Activated CD8-positive, alpha-beta T cell treated with anti-CD3 and anti-CD28 coated beads for 36 hours (primary cell): Measurements from ENCODE around the gene ARSI. TPM values are rescaled to one million over a fixed set of nuclear protein-coding genes. Genes with fewer than 3 reads are reported as not detected.
"Not testable (repeated sequence)": the region's sequence is repeated elsewhere in the genome, so short reads cannot be mapped to it uniquely, and the experiment has no call there.

Source experiments
- ATAC-seq: fragments of 200-7000 bp; cut with Tn5 transposase; one replicate; pipeline ENCODE4 v1.10.0; 2021; ENCODE audit warnings: mild to moderate bottlenecking, moderate library complexity
- CTCF ChIA-PET: fragments of 350-600 bp; sonication (Branson Sonifier 250); formaldehyde crosslinking; loops from one replicate; lab custom pipeline; 2021; ENCODE audit warnings: antibody characterized with exemption; lab: Charles Lee
- POLR2A ChIA-PET: fragments of 350-600 bp; sonication (Branson Sonifier 250); formaldehyde crosslinking; loops from one replicate; lab custom pipeline; 2021; ENCODE audit warnings: antibody characterized with exemption; lab: Charles Lee
- DNase-seq: peaks from one replicate; pipeline ENCODE4 v3.0.0-alpha.2; 2020
- H3K27ac Mint-ChIP-seq: one replicate; pipeline ENCODE4 v1.8.0; 2021; ENCODE audit warnings: mild to moderate bottlenecking, mixed read lengths
- H3K27me3 Mint-ChIP-seq: one replicate; pipeline ENCODE4 v1.8.0; 2021; ENCODE audit warnings: mixed read lengths
- H3K36me3 Mint-ChIP-seq: one replicate; pipeline ENCODE4 v1.8.0; 2021; ENCODE audit warnings: low read depth, mixed read lengths
- H3K4me1 Mint-ChIP-seq: one replicate; pipeline ENCODE4 v1.8.0; 2021; ENCODE audit warnings: low read depth, mixed read lengths
- H3K4me3 Mint-ChIP-seq: one replicate; pipeline ENCODE4 v1.8.0; 2021; ENCODE audit warnings: mild to moderate bottlenecking, moderate library complexity, mixed read lengths
- H3K9me3 Mint-ChIP-seq: one replicate; pipeline ENCODE4 v1.8.0; 2021; ENCODE audit warnings: mixed read lengths
- intact Hi-C: fragments of 100-400 bp; cut with micrococcal nuclease; formaldehyde crosslinking; loops from one replicate; pipeline ENCODE4 v1.10.0; 2022
- total RNA-seq, 2 experiments: library from RNA; stranded (reverse); gene quantifications; one replicate each; pipeline ENCODE4 v1.2.3, GENCODE V29; 2021
- TF ChIP-seq, protein P1 (sequence below): fragments of 200-600 bp; IDR thresholded peaks from one replicate; pipeline ENCODE4 v1.8.0; 2022; ENCODE audit warnings: antibody characterized with exemption, mild to moderate bottlenecking

Gene ARSI
- total RNA-seq, 2 experiments from 2014 or later, result not detected

DNA sequence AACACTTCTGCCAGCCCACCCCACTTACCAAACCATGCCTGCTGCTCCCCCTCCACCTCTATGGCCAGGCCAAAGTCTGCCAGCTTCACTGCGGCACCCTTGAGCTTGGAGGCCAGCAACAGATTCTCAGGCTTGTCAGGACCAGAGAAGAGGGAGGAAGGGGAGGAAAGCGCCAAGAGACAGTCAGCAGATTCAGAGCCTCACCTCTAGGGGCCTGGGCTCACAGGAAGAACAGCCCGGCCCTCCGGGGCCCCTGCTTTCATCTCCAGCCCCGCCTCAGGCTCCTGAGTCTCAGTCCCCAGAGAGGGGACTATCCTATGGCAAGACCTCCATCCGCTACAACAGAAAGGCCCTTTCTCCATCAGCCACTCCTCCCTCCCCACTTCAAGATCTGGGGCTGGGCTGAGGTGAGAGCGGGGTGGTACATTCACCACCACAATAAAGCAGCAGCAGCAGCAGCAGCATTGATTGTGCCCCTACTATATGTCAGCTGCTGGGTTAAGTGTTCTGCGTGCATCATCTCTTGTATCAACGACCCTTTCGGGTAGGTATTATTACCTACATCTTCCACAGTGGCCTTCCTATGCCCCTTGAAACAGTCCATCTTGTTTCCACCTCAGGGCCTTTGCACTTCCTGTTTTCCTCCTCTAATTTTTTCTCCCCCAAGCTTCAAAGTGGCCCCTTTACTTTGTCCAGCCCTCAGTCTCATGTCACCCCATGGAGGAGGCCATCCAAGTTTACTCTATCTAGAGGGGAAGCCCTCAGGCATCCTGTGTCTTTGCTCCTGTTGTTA is 49.1 kb downstream of the ARSI start:
- CTCF ChIA-PET, result no interaction called here
- Mint-ChIP-seq H3K9me3 (no peaks in the 10 kb centered on the region), H3K4me1 (no peaks in the 10 kb centered on the region), H3K4me3 (no peak overlapping the region), H3K27me3 (no peaks in the 10 kb centered on the region), H3K27ac (peak overlapping the region; percentile 16), H3K36me3 (no peaks in the 10 kb centered on the region)
- POLR2A ChIA-PET, result no interaction called here
- intact Hi-C loops, result no loop called here
- no peak for DNase-seq
- ATAC-seq, result no peak
- TF ChIP-seq, protein P1, sequence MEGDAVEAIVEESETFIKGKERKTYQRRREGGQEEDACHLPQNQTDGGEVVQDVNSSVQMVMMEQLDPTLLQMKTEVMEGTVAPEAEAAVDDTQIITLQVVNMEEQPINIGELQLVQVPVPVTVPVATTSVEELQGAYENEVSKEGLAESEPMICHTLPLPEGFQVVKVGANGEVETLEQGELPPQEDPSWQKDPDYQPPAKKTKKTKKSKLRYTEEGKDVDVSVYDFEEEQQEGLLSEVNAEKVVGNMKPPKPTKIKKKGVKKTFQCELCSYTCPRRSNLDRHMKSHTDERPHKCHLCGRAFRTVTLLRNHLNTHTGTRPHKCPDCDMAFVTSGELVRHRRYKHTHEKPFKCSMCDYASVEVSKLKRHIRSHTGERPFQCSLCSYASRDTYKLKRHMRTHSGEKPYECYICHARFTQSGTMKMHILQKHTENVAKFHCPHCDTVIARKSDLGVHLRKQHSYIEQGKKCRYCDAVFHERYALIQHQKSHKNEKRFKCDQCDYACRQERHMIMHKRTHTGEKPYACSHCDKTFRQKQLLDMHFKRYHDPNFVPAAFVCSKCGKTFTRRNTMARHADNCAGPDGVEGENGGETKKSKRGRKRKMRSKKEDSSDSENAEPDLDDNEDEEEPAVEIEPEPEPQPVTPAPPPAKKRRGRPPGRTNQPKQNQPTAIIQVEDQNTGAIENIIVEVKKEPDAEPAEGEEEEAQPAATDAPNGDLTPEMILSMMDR, result no peak

DNA sequence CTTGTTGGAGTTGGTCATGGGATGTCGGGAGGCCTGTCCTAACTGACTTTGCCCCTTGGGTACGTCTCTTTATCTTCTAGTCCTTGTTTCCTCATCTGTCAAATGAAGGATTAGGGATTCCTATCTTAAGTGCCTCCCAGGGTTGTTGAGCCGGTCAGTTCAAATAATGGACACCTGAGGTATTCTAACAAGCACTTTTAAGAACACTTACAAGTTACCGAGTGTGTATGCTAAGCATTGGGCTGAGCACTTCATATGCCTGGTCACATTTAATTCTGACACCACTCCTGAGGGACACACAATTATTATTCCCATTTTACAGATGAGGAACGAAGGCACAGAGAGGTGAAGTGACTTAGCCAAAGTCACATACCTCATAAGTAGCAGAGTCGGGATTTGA is 50.2 kb downstream of the ARSI start:
- ChIA-PET CTCF (no interaction called here), POLR2A (interaction anchor here (1.3 kb wide), 1 partner anchor 9 kb away, joined by 4 read pairs; no protein-coding TSS in a partner anchor)
- H3K27ac Mint-ChIP-seq, result no peak overlapping the region
- no peak for ATAC-seq
- no peaks in the 10 kb centered on the region for H3K27me3 Mint-ChIP-seq
- no peaks in the 10 kb centered on the region for H3K4me1 Mint-ChIP-seq
- H3K36me3 Mint-ChIP-seq, result no peaks in the 10 kb centered on the region
- no peak overlapping the region for H3K4me3 Mint-ChIP-seq
- no peaks in the 10 kb centered on the region for H3K9me3 Mint-ChIP-seq
- intact Hi-C loops, result no loop called here
- DNase-seq, result no peak
- TF ChIP-seq, protein P1, result no peak

DNA sequence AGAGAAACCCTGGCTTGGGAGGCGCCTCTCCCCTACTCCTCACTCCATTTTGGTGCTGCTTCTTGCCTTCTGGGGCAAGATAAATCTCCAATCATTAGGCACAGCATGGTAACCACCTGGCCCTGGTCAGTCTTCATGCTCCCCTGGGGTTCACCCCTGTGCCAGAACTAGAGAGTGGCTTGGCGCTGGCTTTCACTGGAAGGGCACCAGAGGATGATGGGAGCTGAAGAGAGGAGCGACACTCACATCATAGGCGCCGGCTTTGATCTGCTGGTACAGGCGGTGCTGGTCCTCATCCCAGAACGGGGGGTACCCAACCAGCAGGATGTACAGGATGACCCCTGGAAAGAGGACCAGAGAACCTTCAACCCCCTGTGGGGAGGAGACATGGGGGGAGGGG is 51.2 kb downstream of the ARSI start:
- H3K4me3 Mint-ChIP-seq, result no peak overlapping the region
- no peaks in the 10 kb centered on the region for H3K4me1 Mint-ChIP-seq
- no peak overlapping the region for H3K27ac Mint-ChIP-seq
- no peaks in the 10 kb centered on the region for H3K9me3 Mint-ChIP-seq
- CTCF ChIA-PET, result no interaction called here
- intact Hi-C loops, result no loop called here
- ATAC-seq, result no peak
- no peak for DNase-seq
- no peaks in the 10 kb centered on the region for H3K27me3 Mint-ChIP-seq
- TF ChIP-seq, protein P1, result no peak
- H3K36me3 Mint-ChIP-seq, result no peaks in the 10 kb centered on the region
- POLR2A ChIA-PET, result interaction anchor here (1.3 kb wide), 1 partner anchor 10 kb away, joined by 4 read pairs; no protein-coding TSS in a partner anchor

DNA sequence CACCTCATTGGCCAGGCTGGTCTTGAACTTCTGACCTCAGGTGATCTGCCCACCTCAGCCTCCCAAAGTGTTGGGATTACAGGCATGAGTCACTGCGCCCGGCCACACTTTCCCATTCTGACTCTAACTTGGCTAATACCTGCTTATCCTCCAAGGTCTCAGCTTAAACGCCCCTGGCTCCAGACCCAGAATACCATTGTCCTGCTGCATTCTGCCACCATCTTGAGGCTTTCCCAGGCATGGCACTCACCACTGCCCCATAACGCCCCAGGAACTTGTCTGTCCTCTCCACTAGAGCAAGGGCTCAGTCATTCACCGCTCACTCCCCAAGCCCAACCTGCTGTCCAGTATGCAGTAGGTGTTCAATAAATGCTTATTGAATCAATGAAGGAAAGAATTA is 53.0 kb downstream of the ARSI start:
- Mint-ChIP-seq H3K9me3 (no peaks in the 10 kb centered on the region), H3K36me3 (no peaks in the 10 kb centered on the region), H3K27ac (no peak overlapping the region), H3K4me3 (no peak overlapping the region), H3K27me3 (no peaks in the 10 kb centered on the region), H3K4me1 (no peaks in the 10 kb centered on the region)
- no peak for ATAC-seq
- CTCF ChIA-PET, result no interaction called here
- POLR2A ChIA-PET, result no interaction called here
- no peak for DNase-seq
- intact Hi-C loops, result no loop called here
- TF ChIP-seq, protein P1, result no peak

DNA sequence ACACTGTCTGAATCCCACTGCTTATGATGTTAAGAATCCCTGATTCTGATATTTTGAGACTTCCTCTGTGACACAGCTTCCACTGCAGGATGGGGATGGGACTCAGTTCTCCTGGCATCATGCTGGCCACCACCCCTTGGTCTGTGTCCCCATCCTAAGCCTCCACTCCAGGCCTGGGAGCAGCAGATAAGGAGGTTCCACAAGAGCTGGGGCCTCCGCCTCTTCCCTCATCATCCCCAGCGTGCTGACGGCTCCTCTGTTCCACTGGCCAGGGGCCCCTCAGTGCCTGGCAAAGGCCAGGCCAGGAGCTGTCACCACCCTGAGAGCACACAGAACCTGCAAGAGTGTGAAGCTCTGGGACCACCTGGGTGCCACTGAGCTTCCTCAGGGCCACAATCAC is 53.8 kb downstream of the ARSI start:
- no peak for ATAC-seq
- Mint-ChIP-seq H3K27me3 (no peaks in the 10 kb centered on the region), H3K36me3 (no peaks in the 10 kb centered on the region), H3K27ac (no peak overlapping the region), H3K4me1 (no peaks in the 10 kb centered on the region), H3K9me3 (no peaks in the 10 kb centered on the region), H3K4me3 (no peak overlapping the region)
- no peak for DNase-seq
- CTCF ChIA-PET, result no interaction called here
- TF ChIP-seq, protein P1, result no peak
- POLR2A ChIA-PET, result no interaction called here
- intact Hi-C loops, result no loop called here

GRCh38 chr5:150248493-150248892 is 54.2 kb downstream of the ARSI start:
- H3K9me3 Mint-ChIP-seq, ATAC-seq, H3K27me3 Mint-ChIP-seq, H3K4me1 Mint-ChIP-seq, POLR2A ChIA-PET, H3K27ac Mint-ChIP-seq, intact Hi-C loops, DNase-seq, H3K4me3 Mint-ChIP-seq, H3K36me3 Mint-ChIP-seq, CTCF ChIA-PET: not testable (repeated sequence)
